ENCODE results near the gene NUDT5.

NUDT5 gene

GRCh38 chr10:12140038-12140437 lies 55.7 kb downstream of the NUDT5 start:
- no peak overlapping the region for H3K9ac ChIP-seq (ENCODE audit: low read depth in 1 of 2, low read length in 2 of 2)
- H3K4me1 ChIP-seq (ENCODE audit: control insufficient read depth in 2 of 2, insufficient read depth in 2 of 2, low read length in 2 of 2), result no peaks in the 10 kb centered on the region
- H3K9me3 ChIP-seq (ENCODE audit: control insufficient read depth in 2 of 2, low read length in 2 of 2), result no peaks in the 10 kb centered on the region
- no peaks in the 10 kb centered on the region for H3K27me3 ChIP-seq (ENCODE audit: control insufficient read depth in 2 of 2, insufficient read depth in 2 of 2, low read length in 2 of 2)
- H3K27ac ChIP-seq (ENCODE audit: low read depth in 2 of 2, low read length in 2 of 2), result no peak overlapping the region
- no peak overlapping the region for H3K4me3 ChIP-seq (ENCODE audit: low read length in 2 of 2)
- peaks cover 14 to 24% of the 10 kb centered on the region in 2 donors for H3K36me3 ChIP-seq (ENCODE audit: control insufficient read depth in 2 of 2, insufficient read depth in 2 of 2, low read length in 2 of 2)

- Histone ChIP-seq H3K4me1 (ENCODE audit: control insufficient read depth in 2 of 2, insufficient read depth in 2 of 2, low read length in 2 of 2) (no peaks in the 10 kb centered on the region), H3K27ac (ENCODE audit: low read depth in 2 of 2, low read length in 2 of 2) (no peak overlapping the region), H3K36me3 (ENCODE audit: control insufficient read depth in 2 of 2, insufficient read depth in 2 of 2, low read length in 2 of 2) (peaks cover 5 to 17% of the 10 kb centered on the region in 2 donors), H3K9ac (ENCODE audit: low read depth in 1 of 2, low read length in 2 of 2) (no peak overlapping the region), H3K4me3 (ENCODE audit: low read length in 2 of 2) (no peak overlapping the region), H3K27me3 (ENCODE audit: control insufficient read depth in 2 of 2, insufficient read depth in 2 of 2, low read length in 2 of 2) (no peaks in the 10 kb centered on the region), H3K9me3 (ENCODE audit: control insufficient read depth in 2 of 2, low read length in 2 of 2) (no peaks in the 10 kb centered on the region)
Measured at GRCh38 chr10:12135631-12136030, 60.1 kb downstream of the NUDT5 start.

GRCh38 chr10:12130237-12130872 lies 65.3 kb downstream of the NUDT5 start:
- H3K9ac ChIP-seq (ENCODE audit: low read depth in 1 of 2, low read length in 2 of 2), result peak overlapping the region; percentile 74 to 85
- H3K27ac ChIP-seq (ENCODE audit: low read depth in 2 of 2, low read length in 2 of 2), result peak overlapping the region in 1 of 2 donors; percentile 74
- H3K9me3 ChIP-seq (ENCODE audit: control insufficient read depth in 2 of 2, low read length in 2 of 2), result no peaks in the 10 kb centered on the region
- peak overlapping the region; percentile 85 to 94 for H3K4me3 ChIP-seq (ENCODE audit: low read length in 2 of 2)
- H3K27me3 ChIP-seq (ENCODE audit: control insufficient read depth in 2 of 2, insufficient read depth in 2 of 2, low read length in 2 of 2), result no peaks in the 10 kb centered on the region
- H3K36me3 ChIP-seq (ENCODE audit: control insufficient read depth in 2 of 2, insufficient read depth in 2 of 2, low read length in 2 of 2), result peaks cover 0 to 4% of the 10 kb centered on the region in 2 donors
- H3K4me1 ChIP-seq (ENCODE audit: control insufficient read depth in 2 of 2, insufficient read depth in 2 of 2, low read length in 2 of 2), result peaks cover 0 to 7% of the 10 kb centered on the region in 2 donors

- Histone ChIP-seq H3K9ac (ENCODE audit: low read depth in 1 of 2, low read length in 2 of 2) (peak within 1 kb of the TSS; percentile 90 to 95), H3K9me3 (ENCODE audit: control insufficient read depth in 2 of 2, low read length in 2 of 2) (no peaks in the 10 kb centered on the region), H3K36me3 (ENCODE audit: control insufficient read depth in 2 of 2, insufficient read depth in 2 of 2, low read length in 2 of 2) (peaks cover 0 to 4% of the 10 kb centered on the region in 2 donors), H3K4me3 (ENCODE audit: low read length in 2 of 2) (peak within 1 kb of the TSS; percentile 85 to 94), H3K4me1 (ENCODE audit: control insufficient read depth in 2 of 2, insufficient read depth in 2 of 2, low read length in 2 of 2) (peaks cover 0 to 7% of the 10 kb centered on the region in 2 donors), H3K27me3 (ENCODE audit: control insufficient read depth in 2 of 2, insufficient read depth in 2 of 2, low read length in 2 of 2) (no peaks in the 10 kb centered on the region), H3K27ac (ENCODE audit: low read depth in 2 of 2, low read length in 2 of 2) (peak within 1 kb of the TSS; percentile 97 to 99)
Measured at GRCh38 chr10:12129222-12130111, 66.2 kb downstream of the NUDT5 start, which contains the start of gene SEC61A2. Gene SEC61A2, plus strand, starts transcription at chr10:12129677. Its CDS starts 111 bp downstream, at chr10:12129788.

- Histone ChIP-seq H3K27me3 (ENCODE audit: control insufficient read depth in 2 of 2, insufficient read depth in 2 of 2, low read length in 2 of 2) (no peaks in the 10 kb centered on the region), H3K4me1 (ENCODE audit: control insufficient read depth in 2 of 2, insufficient read depth in 2 of 2, low read length in 2 of 2) (no peaks in the 10 kb centered on the region), H3K4me3 (ENCODE audit: low read length in 2 of 2) (no peak overlapping the region), H3K36me3 (ENCODE audit: control insufficient read depth in 2 of 2, insufficient read depth in 2 of 2, low read length in 2 of 2) (peaks cover 11 to 13% of the 10 kb centered on the region in 2 donors), H3K9ac (ENCODE audit: low read depth in 1 of 2, low read length in 2 of 2) (no peak overlapping the region), H3K27ac (ENCODE audit: low read depth in 2 of 2, low read length in 2 of 2) (no peak overlapping the region), H3K9me3 (ENCODE audit: control insufficient read depth in 2 of 2, low read length in 2 of 2) (no peaks in the 10 kb centered on the region)
Measured at GRCh38 chr10:12121673-12122072, 74.0 kb downstream of the NUDT5 start.

Data from mucosa of rectum (tissue), 2 donors.